Left ventricle myocardium inferior (tissue), 1 donor: ENCODE data around the gene VAV2. TPM values are rescaled to one million over a fixed set of nuclear protein-coding genes. Genes with fewer than 3 reads are reported as not detected.

Source experiments
- DNase-seq: peaks from one replicate; pipeline ENCODE4 v3.0.0-alpha.2; 2020
- H3K27ac ChIP-seq: fragments of 200-600 bp; replicated peaks from 2 replicates; pipeline ENCODE4 v1.8.0; 2021
- H3K27me3 ChIP-seq: fragments of 200-600 bp; 2 replicates; pipeline ENCODE4 v1.8.0; 2021; ENCODE audit warnings: low read depth
- H3K36me3 ChIP-seq: fragments of 200-600 bp; 2 replicates; pipeline ENCODE4 v1.8.0; 2021
- H3K4me1 ChIP-seq: fragments of 200-600 bp; 2 replicates; pipeline ENCODE4 v1.8.0; 2021
- H3K4me3 ChIP-seq: fragments of 200-600 bp; 2 replicates; pipeline ENCODE4 v1.8.0; 2021; ENCODE audit warnings: mild to moderate bottlenecking, moderate library complexity
- H3K9me3 ChIP-seq: fragments of 200-600 bp; replicated peaks from 2 replicates; pipeline ENCODE4 v1.8.0; 2021
- CTCF ChIP-seq: fragments of 200-600 bp; IDR thresholded peaks from 2 replicates; pipeline ENCODE4 v1.8.0; 2021; ENCODE audit warnings: antibody characterized with exemption, mild to moderate bottlenecking, borderline replicate concordance
- intact Hi-C: fragments of 100-400 bp; cut with micrococcal nuclease; formaldehyde crosslinking; loops from one replicate; pipeline ENCODE4 v1.11.0; 2022
- total RNA-seq: library from RNA; stranded (reverse); fragmentation: NEBNext Ultra II Directional; extraction: Animal tissue kit (Norgen Biotek cat#: 25700); gene quantifications from one replicate; pipeline ENCODE4 v1.2.1, GENCODE V29; 2021
- donor health status: DM: no; HTN: yes; CAD: no; lungs with severe emphysema.

Gene VAV2
- total RNA-seq, 1 donor from 2014 or later = 4.1 TPM

- H3K27me3 ChIP-seq = no peaks in the 10 kb centered on the region
- H3K4me3 ChIP-seq = no peak overlapping the region
- TF ChIP-seq CTCF = no peak
- DNase-seq = no peak
- peaks cover 30% of the 10 kb centered on the region for H3K4me1 ChIP-seq
- intact Hi-C loops = no loop called here
- H3K27ac ChIP-seq = no peak overlapping the region
- no peaks in the 10 kb centered on the region for H3K9me3 ChIP-seq
- no peaks in the 10 kb centered on the region for H3K36me3 ChIP-seq
Measured at GRCh38 chr9:133915534-133916158, 76.5 kb downstream of the VAV2 start.

DNA sequence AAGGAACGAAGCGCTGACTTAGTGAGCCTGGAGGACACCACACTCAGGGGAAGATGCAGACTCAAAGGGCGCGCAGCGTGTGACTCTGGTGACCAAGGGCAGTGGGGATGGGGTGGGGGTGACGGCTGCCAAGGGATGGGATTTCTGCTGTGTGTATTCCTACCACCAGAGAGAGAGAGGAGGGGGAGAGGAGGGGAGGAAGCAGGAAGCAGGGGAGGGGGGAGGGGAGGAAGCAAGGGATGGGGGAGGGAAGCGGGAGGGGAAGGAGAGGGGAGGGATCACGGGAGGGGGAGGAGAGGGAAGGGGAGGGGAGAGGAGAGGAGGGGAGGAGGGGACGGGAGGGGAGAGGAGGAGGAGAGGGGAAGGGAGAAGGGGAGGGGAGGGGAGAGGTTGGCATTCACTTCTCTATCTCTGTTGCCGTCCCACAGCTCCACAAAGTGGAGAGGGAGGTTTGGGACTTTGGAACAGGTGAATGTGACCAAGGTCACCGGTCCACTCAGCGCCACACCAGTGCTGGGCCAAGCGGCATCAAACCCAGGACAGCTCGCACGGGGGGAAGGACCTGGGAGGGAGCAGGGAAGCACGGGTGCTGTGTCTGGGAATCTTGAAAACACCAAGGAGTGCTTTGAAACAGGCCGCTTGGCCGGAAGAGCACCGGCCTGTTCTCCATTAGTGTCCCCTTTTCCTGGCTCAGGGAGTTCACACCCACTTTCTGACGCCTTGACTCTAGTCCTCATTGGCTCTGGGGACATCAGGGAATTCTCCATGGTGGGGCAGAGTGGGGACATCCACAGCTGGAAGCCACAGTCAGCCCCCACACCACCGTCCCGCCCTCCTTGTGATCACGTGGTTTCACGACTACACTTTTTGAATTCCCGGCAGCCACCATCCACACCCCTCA, 77.4 kb downstream of the VAV2 start:
- intact Hi-C loops = no loop called here
- no peaks in the 10 kb centered on the region for H3K36me3 ChIP-seq

DNA sequence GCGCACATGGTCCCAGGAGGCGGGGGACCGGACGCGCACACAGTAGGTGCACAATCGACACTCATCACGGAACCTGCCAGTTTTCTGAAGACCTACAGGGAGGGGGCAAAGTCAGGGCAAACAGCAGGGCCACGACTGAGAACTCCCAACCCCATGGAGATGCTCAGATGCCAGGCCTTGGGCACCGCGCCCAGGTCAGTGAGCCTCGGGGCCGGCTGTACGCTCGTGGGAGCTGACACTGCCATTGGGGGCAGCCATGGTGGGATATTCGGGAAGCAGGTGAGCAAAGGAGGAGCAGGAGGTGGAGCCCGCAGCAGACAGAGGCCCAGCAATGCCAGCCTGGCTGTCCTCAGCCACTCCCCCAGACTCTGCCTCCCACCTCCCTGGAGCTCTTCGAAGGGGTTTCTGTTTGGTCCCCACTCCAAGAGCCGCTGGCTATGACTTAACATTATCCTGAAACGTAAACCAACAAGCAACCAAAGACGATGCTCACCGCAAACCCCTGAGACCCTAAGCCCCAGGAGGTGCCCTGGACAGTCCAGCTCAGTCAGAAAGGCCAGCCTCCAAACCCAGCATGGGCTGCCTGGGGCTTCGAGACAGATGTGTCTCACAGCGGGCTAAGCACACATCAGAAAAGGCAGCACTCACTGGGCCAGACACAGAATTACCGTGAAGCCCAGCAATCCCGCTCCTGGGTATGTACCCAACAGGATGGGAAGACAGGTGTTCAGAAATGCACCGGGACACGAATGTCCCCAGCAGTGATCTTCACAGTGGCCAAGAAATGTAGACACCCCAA, 78.4 kb downstream of the VAV2 start:
- no peak overlapping the region for H3K4me3 ChIP-seq
- no peaks in the 10 kb centered on the region for H3K9me3 ChIP-seq
- no peak for TF ChIP-seq CTCF
- H3K4me1 ChIP-seq = peaks cover 18% of the 10 kb centered on the region
- intact Hi-C loops = no loop called here
- no peaks in the 10 kb centered on the region for H3K36me3 ChIP-seq
- no peak for DNase-seq
- H3K27ac ChIP-seq = no peak overlapping the region
- no peaks in the 10 kb centered on the region for H3K27me3 ChIP-seq

More for the DNA sequence above, 77.4 kb downstream of the VAV2 start:
- no peak for TF ChIP-seq CTCF
- Histone ChIP-seq H3K9me3 (no peaks in the 10 kb centered on the region), H3K27me3 (no peaks in the 10 kb centered on the region), H3K27ac (peak overlapping the region; percentile 33), H3K4me3 (no peak overlapping the region), H3K4me1 (peaks cover 27% of the 10 kb centered on the region)
- DNase-seq = no peak

DNA sequence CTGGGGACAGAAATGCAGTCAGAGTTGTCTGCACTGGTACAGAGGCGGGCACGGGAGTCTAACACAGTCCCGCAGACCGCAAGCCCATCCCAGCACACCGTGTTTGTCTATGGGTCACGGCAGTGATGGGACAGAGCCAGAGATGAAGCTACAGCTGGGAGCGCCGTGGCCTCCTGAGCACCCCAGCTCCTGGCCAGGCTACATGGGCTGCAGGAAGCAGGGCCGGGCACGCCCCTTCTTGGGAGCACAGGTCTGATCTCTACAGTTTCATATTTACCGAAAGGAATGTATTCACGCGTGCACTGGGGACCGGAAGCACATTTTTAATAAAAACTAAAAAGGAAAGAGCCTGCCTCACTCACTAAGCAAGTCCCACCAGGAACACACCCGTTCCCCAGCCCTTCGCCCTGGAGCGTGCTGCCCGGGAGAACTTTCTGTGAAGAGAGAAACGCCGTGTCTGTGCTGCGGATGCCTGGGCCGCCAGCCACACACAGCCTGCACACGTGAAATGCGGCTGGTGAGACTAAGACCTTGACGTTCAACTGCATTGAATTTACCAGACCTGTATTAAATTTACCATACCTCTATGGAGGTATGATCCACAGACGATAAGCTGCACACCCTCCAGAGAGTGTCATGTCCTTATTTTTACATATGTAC, 81.1 kb downstream of the VAV2 start:
- Histone ChIP-seq H3K27ac (no peak overlapping the region), H3K36me3 (no peaks in the 10 kb centered on the region), H3K27me3 (no peaks in the 10 kb centered on the region), H3K4me1 (peaks cover 10% of the 10 kb centered on the region), H3K9me3 (no peaks in the 10 kb centered on the region), H3K4me3 (no peak overlapping the region)
- TF ChIP-seq CTCF = no peak
- DNase-seq = no peak
- intact Hi-C loops = no loop called here
